Neural progenitor cell (in vitro differentiated cells): Measurements from ENCODE around the gene TEKTIP1.
A peak's percentile ranks its signal among the peaks of the same experiment; 100 is the strongest.

ENCODE experiments used
- CTCF ChIP-seq: fragments of 200-600 bp; sonication (generic); IDR thresholded peaks from 2 replicates; pipeline ENCODE4 v1.5.1; 2017; ENCODE audit warnings: antibody characterized with exemption, mild to moderate bottlenecking
- EZH2 ChIP-seq: fragments of 200-600 bp; sonication (generic); IDR thresholded peaks from 2 replicates; pipeline ENCODE4 v1.6.1; 2017; ENCODE audit warnings: antibody characterized with exemption, mild to moderate bottlenecking, moderate library complexity
- EZH2phosphoT487 ChIP-seq: fragments of 200-600 bp; sonication (generic); IDR thresholded peaks from 2 replicates; pipeline ENCODE4 v1.6.1; 2017; ENCODE audit warnings: antibody characterized with exemption

- TF ChIP-seq CTCF (peak; percentile 45), EZH2 (no peak), EZH2phosphoT487 (no peak)
Observed at GRCh38 chr19:3575260-3575741, 36.3 kb downstream of the TEKTIP1 start.
